Ammon's horn (tissue), 1 donor: ENCODE measurements around the gene MXD1.
"Not testable (repeated sequence)": the region's sequence is repeated elsewhere in the genome, so short reads cannot be mapped to it uniquely, and the experiment has no call there.

ENCODE experiments used
- DNase-seq: peaks from one replicate; pipeline ENCODE4 v3.0.0-alpha.2; 2016; ENCODE audit warnings: low spot score

The MXD1 gene, protein sequence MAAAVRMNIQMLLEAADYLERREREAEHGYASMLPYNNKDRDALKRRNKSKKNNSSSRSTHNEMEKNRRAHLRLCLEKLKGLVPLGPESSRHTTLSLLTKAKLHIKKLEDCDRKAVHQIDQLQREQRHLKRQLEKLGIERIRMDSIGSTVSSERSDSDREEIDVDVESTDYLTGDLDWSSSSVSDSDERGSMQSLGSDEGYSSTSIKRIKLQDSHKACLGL

DNA sequence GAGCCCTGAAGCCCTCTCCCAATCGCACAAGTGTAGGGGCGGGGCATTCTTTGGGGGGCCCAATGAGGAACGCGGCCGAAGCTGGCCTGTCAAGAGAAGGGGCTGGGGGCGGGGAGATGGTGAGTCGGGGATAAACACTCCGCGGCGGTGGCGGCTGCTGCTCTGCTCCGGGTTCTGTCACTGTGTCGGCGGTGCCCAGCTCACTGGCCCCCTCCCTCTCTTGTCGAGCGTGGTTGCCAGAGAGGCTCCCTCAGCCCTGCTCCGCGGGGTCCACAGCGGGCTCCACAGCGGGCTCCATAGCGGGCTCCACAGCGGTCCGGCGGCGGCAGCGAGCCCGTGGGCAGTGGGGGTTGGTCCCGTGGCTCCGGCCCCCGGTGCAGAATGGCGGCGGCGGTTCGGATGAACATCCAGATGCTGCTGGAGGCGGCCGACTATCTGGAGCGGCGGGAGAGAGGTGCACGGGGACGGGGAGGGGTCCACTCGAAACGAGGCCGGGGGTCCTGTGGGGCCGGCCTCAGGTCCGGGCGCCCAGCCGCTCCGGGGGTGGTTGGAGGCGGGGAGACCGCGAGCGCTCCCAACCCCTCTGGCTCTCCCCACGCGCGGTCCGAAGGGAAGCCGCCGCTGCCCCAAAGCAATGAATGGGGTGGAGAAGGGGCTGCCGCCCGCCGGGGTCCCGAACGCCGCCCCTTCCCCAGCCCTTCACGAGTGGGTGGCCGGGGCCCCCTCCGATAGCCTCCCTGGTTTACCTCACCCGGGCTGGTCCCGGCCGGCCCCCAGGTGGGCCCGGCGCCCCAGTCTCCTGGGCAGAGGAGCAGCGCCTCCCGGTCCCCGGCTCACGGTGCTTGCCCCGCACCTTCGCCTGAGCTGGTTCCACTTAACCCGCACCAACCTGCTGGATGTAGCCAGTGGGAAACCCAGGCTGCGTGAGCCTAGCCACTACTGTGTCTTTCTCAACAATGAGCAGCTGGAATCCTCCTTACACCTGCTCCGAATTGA lies at the start of gene MXD1:
Gene MXD1 (plus strand): TSS at position 160 of the 996 bp plus-strand sequence. CDS start 222 bp downstream, at position 382.
- DNase-seq, result peak; percentile 35

DNA sequence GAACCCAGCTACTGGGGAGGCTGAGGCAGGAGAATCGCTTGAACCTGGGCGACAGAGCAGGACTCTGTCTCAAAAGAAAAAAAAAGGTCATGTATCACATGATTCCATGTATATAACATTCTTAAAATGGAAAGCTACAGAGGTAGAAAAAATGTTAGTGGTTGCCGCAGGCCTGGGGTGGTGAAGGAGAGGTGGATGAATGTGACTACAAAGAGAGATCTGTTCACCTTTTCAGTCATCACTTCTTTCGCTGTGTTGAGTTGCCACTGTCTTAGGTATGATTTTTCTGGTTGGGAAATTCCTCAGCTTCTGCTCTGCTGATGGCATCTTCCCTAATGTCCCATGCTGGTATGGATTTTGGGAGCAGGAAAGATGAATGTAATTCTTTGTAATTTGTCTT lies 26.5 kb upstream of the MXD1 start:
- no peak for DNase-seq

DNA sequence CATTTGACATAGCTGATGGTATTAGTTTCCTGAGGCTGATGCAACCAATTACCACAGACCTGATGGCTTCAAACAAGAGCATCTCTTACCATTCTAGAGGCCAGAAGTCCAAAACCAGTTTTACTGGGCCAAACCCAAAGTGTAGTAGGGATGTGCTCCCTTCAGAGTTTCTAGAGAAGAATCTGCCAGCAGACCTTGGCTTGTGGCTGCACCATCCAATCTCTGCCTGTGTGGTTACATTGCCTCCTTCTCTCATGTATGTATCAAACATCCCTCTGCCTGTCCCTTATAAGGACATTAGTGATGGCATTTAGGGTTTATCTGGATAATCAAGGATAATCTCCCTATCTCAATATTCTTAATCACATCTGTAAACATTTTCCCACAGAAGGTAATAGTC lies 25.6 kb upstream of the MXD1 start:
- DNase-seq, result no peak

DNA sequence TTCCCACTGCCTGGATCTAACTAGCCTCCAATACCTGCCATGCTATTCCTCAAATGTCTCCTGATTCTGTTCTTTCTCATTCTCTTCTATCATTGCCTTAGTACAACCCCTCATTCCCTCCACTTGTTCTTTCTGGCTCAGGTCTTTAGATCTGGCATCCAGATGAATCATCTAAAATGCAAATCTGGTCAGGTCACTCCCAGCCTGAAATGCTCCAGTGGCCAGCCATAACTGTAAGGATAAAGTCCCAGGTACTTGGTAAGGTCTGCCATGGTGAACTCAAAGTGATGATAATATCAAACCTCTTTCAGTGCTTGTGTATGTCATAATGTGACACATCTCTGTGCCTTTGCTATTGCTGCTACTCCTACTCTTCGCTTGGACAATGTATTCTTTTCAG lies 24.0 kb upstream of the MXD1 start:
- DNase-seq, result no peak

DNA sequence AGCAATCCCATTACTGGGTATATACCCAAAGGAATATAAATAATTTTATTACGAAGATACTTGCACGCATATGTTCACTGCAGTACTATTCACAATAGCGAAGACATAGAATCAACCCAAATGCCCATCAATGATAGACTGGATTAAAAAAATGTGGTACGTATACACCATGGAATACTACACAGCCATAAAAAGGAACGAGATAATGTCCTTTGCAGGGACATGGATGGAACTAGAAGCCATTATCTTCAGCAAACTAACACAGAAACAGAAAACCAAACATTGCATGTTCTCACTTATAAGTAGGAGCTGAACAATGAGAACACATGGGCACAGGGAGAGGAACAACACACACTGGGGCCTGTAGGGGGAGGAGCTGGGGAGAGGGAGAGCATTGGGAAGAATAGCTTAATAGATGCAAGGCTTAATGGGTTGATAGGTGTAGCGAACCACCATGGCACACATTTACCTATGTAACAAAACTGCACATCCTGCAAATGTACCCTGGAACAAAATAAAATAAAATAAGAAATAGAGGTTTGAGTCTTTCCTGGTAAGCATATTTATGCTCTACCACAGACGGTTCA lies 22.0 kb upstream of the MXD1 start:
- DNase-seq, result not testable (repeated sequence)

DNA sequence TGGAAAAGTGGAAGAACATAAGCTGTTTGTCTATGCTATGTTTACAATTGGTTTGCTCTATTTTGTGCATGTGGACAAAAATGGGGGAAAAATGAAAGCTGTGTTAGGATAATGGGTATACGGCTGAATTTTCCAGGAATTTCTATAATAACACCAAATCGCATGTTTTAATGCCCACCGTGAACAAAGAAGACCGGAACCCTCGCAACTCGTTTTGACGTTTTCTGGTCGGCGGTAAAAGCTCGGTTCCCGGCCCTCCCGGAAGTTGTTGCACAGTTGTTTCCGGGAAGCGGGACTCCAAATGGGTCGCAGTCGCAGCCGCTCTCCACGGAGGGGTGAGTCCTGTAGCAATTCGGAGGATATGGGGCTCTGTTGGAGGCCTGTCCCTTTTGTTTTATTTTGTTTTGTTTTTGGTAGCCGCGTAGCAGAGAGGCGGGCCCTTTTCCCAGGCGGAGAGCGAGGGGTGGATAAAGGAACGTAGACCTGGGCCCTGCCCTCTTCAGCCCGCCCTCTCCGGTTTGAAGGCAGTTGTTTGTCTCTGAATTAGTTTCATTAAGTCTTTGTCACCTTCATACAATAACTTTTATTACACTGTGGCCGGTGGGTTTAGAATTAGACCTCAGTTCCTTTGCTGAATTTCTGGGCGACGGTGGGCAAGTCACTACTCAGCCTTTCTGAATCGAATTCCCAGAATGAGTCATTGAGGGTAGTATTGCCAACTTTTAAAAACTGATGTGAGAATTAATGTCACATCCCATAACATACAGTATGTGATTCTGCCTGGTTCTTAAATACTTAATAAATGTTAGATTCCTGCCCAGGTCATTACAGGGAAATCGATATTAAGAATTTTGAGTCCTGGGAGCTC lies 21.0 kb upstream of the MXD1 start, which contains the start of gene SNRNP27:
Gene SNRNP27 (plus strand): TSS at position 273 of the 868 bp plus-strand sequence. CDS start 29 bp downstream, at position 302.
- DNase-seq, result peak; percentile 78

DNA sequence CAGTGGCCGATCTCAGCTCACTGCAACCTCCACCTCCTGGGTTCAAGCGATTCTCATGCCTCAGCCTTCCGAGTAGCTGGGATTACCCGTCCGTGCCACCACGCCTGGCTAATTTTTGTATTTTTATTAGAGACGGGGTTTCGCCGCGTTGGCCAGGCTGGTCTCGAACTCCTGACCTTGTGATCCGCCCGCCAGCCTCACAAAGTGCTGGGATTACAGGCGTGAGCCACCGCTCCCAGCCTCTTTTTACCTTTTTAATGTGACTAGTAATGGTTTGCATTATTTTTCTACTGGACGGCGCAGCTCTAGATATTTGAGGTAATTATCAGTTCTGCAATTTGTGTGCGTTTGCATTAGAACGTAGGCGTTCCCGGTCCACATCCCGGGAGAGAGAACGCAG lies 20.2 kb upstream of the MXD1 start:
- not testable (repeated sequence) for DNase-seq

DNA sequence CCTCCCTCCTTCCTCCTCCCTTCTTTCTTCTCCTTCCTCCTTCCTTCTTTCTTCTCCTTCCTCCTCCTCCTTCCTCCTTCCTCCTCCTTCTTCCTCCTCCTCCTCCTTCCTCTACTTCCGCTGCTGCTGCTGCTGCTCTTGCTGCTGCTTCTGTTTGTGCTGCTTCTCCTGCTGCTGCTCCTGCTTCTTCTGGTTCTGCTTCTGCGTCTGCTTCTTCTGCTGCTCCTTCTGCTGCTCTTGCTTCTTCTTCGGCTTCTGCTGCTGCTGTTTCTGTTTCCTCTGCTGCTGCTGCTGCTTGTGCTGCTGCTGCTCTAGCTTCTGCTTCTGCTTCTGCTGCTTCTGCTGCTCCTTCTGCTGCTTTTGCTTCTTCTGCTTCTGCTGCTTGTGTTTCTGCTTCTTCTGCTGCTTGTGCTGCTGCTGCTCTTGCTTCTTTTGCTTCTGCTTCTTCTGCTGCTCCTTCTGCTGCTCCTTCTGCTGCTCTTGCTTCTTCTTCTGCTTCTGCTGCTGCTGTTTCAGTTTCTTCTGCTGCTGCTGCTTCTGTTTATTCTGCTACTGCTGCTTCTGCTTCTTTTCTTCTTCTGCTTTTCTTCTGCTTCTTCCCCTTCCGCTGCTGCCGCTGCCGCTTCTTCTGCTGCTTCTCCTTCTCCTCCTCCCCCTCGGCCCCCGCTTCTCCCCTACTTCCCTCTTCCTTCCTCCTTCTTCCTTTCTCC lies 12.5 kb upstream of the MXD1 start:
- peak; percentile 15 for DNase-seq

DNA sequence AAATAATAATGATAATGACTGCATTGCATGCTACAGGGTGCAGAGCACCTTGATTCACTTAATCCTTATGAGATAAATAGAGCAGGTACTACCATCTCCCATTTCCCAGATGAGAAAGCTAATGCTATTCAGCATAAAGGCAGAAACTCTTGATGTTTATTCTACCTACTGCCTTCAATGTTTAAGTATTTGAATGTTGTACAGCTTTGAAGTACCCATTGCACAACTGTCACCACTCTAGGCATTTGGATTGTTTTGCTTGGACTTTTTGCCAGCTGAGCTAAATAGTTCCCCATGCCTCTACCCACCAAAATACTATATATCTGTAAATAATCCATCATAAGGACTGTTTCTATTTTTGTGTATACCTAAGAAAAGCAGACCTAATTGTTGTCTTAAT lies 7.7 kb upstream of the MXD1 start:
- DNase-seq, result no peak

DNA sequence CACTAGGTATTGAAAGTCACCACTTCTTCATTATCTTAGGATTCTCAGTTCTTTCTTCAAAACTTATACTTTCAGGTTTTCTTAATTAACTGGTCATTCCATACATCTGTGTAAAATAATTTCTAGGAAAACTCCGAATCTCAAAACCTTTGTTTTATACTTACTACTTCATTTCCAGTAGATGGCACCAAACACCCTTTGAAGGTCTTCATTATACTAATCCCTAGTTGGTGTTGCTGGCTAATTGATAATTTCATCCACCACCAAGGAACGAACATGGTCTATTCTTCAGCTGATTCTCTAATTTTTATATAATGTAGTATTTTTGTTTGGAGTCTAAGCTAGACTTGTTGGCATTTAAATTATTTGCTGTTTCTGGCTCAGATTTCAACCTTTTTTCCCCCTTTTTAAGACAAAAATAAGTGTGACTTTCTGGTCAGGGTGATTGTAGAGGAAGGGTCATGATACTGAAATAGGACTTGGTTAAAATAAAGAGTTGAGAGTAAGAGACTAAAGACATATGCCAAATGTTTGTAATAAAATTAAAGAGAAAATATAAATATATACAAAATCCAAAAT lies 2.8 kb upstream of the MXD1 start:
- peak; percentile 75 for DNase-seq

DNA sequence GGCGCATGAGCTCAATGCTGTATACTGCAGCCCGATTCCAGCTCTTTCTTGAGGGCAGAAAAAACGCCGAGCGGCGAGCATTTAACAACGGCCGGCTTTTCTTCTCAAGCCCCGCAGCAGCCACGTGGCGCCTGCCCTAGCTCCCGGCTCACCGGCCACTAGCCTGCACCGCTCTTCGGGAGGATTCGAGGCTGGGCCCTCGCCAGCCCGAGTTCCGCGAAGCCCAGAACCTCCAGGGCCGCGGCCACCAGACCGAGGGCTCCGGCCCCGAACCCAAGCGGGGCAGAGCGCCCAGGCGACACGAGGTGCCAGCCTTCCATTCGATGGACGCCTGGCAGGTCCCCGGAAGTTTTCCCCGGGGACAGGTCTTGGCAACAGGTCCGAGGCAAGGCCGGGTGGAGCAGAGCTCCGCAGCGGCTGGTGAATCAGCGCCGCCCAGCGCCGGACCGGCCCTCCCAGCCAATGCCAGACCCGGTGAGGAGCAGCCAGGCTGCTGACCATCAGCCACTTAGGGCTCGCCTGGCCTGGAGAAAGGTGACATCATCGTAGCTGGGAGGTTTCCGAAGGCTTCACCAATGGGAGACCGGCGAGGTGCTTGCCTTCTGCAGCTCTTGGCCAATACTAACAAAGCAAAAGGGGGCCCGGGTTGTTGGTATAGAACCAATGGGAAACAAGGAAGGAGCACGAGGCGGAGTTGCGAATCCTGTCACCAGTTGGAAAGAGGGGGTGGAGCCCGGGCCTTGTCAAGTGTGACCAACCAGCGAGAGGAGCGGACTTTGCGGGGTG lies 552 bp upstream of the MXD1 start:
- DNase-seq, result peak; percentile 100

DNA sequence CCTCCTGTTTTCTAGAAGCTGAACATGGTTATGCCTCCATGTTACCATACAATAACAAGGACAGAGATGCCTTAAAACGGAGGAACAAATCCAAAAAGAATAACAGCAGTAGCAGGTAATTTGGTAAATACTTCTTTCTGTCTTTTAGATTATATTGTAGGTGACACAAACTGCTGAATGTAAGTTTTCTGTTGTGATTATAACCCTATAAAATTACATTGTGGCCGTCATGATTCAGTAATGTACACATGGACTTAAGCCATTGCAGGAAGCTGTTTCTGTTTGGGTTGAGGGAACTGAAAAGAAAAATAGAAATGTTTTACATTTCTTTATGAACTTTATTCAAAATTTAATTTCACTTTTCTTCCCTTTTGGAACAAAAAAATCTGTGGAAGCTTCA lies 1.2 kb downstream of the MXD1 start:
- no peak for DNase-seq

DNA sequence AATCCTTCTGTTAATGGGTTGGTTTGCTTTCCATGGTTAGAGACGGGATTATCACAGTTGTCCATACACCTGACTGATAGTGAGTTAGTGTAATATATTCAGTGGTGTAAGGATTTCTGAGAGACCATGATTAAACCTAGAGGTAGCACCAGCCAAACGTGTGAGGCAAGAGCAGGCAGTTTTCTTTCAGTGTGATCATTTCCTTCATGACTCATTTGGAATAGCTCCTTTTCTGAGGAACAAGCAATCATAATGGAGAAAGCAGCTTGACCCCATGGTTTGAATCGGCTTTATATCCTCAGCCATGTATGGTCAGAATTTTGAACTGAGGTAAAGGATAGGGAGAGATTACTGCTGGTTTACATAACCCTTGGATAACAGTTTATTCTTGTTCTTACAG lies 2.9 kb downstream of the MXD1 start:
- DNase-seq, result no peak

DNA sequence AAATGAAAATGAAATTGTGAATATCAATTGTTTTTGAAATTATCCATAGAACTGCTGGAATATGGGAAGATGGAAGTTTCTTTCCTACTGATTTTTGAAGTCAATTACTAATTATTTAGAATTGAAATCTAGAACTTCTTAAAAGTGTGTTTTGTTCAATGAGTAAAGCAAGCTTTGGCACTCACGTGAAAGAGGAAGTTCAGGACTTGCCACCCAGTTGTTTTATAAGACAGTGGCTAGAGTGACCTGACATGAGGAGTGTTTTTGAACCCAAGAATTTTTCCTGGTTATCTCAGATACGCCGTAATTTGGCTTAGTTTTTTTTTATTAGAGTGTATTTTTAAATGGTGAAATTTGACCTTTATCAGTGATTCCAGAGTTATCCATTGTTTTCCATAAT lies 3.5 kb downstream of the MXD1 start:
- no peak for DNase-seq

DNA sequence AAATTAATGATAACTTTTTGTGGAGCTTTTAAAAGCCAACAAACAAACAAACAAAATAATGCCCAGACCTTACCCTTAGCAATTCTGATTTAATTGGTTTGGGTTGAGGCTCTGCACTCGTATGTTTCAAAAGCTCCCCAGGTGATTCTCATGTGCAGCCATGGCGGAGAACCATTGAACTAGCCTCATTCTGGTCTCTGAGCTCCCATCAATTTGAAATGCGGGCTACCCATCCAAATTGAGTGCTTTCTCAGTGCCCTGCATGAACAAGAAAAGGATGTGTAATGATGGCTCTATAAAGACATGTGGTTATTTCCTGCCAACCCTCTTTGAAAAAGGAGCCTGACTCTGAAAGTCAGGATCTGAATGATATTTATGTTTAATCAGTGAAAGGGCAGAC lies 8.2 kb downstream of the MXD1 start:
- no peak for DNase-seq

DNA sequence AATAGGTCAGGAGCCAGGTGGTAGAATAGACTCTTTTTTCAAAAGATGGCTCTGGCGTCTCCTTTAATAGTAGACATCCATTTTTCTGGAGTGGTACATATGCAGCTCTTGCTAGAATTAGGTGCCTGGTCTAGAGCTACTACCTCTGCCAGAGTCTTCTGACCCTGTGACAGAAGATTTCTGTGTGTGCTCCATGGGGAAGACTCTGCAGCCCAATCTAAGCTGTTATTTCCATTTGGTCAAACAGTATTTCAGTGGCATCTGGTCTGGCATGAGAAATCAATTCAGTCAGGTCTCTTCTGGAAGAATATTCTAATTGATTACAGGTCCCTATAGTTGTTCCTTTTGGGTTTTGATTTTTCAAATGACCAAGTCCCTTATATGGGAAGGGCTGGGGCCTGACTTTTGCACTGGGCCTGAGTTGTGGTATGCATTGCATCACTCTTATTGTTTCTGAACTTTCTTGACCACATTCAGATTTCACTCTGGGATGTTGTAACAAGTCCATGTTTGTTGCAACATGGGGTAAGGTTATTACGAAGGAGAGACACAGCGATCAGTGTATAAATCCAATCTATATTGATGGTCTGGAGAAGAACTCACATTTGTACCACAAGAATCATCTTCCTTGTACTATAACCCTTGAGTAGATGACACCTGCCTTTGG lies 12.1 kb downstream of the MXD1 start:
- DNase-seq, result no peak

DNA sequence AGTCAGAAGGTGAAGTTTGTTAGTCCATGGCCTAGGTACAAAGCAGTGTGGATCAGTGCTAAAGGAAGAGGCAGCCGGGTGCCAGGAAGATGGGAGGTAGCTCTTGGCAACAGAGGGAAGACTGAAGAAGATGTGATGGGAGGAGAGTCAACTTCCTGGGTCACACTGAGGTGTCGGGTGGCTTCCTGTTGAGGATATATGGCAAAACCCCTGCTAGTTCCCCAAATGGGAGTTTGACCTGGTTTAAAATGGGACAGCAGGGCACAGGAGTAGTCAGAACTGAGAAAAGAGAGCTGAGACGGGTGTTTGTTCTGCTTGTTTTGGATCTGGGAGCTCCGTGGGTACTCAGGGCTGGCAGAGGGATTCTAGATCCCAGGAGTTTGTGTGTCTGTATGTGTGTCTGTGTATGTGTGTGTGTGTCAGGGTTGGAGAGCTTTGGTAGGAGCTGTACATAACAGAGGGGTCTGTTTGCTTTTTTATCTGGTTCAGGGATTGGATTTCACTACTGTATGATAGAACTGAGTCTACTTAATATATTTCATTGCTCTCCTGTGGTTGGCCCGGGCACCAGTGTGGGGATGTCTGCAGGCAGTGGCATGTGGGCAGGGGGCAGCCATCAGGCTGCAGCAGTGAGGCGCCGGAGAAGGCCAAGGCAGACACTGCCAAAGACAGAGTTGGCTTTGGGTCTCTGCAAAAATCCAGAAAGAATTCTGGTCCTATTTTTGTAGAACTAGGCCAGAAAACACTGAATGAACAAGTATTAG lies 17.1 kb downstream of the MXD1 start:
- peak; percentile 28 for DNase-seq

DNA sequence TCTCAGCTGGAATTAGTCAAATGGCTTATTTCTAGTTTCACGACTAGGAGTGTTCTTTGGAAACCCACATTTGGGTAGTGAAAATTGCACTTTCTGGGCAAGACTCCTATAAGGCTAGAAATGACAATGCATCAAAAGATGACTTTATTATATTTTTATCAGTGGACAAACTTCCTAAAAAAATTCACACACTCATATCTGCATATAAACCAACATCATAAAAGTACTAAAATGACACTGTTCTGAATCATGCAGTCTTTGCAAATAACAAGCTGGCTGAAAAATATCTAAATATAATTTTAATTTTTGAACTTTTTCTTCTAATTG lies 17.6 kb downstream of the MXD1 start:
- DNase-seq, result no peak
